ENCODE data around the gene VPS54.

Gene VPS54

DNA sequence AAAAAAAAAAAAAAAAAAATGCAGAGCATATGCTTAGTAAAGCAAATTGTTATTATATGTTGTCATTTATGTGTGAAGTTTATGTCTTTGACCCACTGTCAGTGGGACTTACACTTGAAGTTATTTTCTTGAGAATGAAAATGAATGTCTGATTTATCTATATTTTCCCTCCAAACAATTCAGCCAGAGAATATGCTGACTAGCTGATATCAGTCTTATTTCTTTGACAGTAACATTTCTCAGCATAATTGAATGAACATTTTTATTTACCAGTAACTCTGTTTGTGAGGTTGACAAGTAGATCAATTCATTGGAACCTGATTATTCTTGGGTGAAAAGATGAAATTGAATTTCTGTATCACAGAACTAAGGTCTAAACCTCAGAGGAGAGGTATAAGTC lies 40.0 kb upstream of the VPS54 start:
- H3K4me3 ChIP-seq (ENCODE audit: low read length): no peak overlapping the region
- no peak for TF ChIP-seq CTCF (IDR thresholded peaks at IDR 0.05; ENCODE audit: insufficient read depth, low read depth, low read length, missing control alignments)
- no peak for DNase-seq (ENCODE audit: low read depth)

- no peak for TF ChIP-seq CTCF (IDR thresholded peaks at IDR 0.05; ENCODE audit: insufficient read depth, low read depth, low read length, missing control alignments)
These were observed 36.8 kb upstream of the VPS54 start for GRCh38 chr2:64056021-64056420.

DNA sequence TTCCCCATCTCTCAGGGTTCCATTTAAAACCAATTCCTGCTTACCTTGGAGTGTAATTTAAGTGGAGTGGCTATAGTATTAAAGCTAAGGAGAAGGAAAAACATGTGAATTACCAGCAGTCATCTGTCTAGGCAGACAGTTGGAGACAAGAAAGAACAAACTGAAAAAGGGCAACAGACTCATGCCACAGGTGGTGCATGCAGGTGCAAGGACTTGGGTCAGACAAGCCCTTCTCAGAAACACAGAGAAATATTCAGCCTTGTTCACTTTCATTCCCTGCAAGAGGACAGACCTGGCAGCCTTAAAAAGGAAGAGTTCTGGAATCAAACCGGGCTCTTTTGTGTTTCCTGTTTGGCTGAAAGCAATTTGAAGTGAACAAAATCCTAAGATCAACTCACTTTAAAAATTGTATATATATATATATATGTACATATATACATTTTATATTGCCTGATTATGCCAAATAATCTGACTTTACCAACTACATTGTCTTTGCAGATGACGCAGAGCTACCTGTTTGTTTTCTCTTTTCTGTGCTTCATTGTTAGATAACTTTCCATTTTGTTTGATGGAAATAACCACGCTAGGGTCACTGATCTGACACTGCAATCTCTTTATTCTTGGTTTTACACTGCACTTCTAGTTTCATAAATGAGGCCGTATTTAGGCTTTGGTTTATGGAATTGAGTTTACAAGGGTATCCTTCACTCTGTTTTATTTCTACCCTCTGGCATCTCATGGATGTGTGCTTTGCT lies 35.1 kb upstream of the VPS54 start:
- DNase-seq (ENCODE audit: low read depth): no peak
- H3K4me3 ChIP-seq (ENCODE audit: low read length): no peak overlapping the region
- TF ChIP-seq CTCF (IDR thresholded peaks at IDR 0.05; ENCODE audit: insufficient read depth, low read depth, low read length, missing control alignments): no peak

More at GRCh38 chr2:64056021-64056420, 36.8 kb upstream of the VPS54 start:
- peak; percentile 96 for DNase-seq (ENCODE audit: low read depth)
- H3K4me3 ChIP-seq (ENCODE audit: low read length): no peak overlapping the region

DNA sequence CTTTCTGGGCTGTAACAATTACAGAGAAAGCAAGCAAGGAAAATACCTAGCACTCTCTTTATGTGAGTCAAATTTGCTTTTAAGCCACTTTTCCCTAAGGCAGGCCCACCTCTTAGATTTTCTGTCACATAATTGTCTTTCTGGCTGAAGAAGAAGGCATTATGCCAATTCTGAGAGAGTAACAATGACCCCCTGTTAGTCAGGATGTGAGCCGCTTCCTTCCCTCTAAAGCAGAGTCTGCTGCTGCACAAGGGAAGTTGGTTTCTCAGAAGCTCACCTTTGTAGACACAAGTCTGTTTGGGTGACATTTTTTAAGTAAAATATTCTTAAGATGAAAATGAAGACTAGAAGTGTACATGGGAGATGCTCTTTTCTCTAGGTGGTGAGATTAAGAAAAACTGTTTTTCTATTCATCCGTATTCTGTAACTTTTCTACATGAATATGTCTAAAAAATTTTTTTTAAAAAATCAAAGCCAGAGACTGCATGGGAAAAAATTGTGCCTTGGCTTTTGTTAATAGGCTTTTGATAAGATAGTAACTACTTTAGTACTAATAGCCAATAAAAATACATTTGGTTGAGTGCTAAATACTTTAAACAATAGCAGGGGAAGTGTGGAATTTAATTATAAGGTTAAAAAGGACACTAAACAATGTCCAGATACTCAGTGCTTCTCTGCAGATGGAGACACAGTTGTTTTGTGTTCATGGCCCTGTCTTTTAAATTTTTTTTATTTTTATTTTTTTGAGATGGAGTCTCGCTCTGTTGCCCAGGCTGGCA lies 33.4 kb upstream of the VPS54 start:
- TF ChIP-seq CTCF (IDR thresholded peaks at IDR 0.05; ENCODE audit: insufficient read depth, low read depth, low read length, missing control alignments): no peak
- no peak overlapping the region for H3K4me3 ChIP-seq (ENCODE audit: low read length)
- peak; percentile 16 for DNase-seq (ENCODE audit: low read depth)

DNA sequence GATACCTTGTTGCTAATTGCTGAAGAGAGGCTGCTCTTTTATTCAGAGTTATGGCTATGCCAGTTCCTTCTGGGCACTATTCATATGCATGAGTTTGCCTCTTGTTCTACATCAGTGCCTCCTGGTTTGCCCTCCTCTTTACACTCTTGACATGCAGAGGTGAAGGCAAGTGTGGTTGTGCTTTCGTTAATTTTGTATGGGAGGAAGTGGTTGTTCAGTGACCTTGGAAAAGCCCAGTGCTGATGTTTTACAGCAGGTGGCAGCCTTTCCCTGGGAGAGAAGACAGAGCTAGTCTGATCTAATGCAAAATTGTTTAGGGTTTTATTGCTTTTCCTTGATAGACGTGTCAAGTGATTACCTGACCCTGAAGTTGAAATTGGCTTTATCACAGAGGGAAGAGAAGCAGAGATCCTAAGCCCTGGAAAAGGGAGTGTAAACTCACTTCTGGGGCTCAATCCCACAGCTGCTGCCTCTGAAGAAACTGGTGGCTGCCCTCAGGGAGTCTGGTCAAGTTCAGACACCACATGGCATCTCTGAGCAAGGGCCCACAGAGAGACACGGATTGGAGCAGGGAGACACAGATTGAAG lies 30.5 kb upstream of the VPS54 start:
- peak; percentile 94 for TF ChIP-seq CTCF (IDR thresholded peaks at IDR 0.05; ENCODE audit: insufficient read depth, low read depth, low read length, missing control alignments)
- no peak overlapping the region for H3K4me3 ChIP-seq (ENCODE audit: low read length)
- DNase-seq (ENCODE audit: low read depth): peak; percentile 78

DNA sequence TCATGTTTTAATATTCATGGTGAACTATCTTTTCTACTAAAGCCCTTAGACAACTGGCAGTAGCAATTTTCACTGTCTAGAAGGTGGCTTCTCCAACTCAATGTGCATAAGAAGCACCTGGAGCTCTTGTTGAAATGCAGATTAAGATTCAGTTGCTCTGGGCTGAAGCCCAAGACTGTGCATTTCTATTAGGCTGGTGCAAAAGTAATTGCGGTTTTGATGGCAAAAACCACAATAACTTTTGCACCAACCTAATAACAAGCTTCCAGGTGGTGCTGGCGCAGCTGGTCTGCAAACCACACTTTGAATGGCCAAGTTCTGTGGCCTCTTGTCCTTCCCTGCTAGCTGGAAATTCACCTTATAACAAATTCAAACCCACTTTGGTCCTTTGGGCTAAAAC lies 26.7 kb upstream of the VPS54 start:
- H3K4me3 ChIP-seq (ENCODE audit: low read length): no peak overlapping the region
- no peak for DNase-seq (ENCODE audit: low read depth)
- TF ChIP-seq CTCF (IDR thresholded peaks at IDR 0.05; ENCODE audit: insufficient read depth, low read depth, low read length, missing control alignments): no peak
